Measurements from ENCODE around the gene IL1RAPL2.
"Not testable (repeated sequence)": the region's sequence is repeated elsewhere in the genome, so short reads cannot be mapped to it uniquely, and the experiment has no call there.

The IL1RAPL2 gene

GRCh38 chrX:105608745-105609144 lies 1042.7 kb downstream of the IL1RAPL2 start:
- no peak for DNase-seq (ENCODE audit: low read depth in 3 of 3)

- DNase-seq (ENCODE audit: low read depth in 3 of 3): no peak
Observed at GRCh38 chrX:105609530-105609929, 1043.5 kb downstream of the IL1RAPL2 start.

- no peak for DNase-seq (ENCODE audit: low read depth in 3 of 3)
Observed at GRCh38 chrX:105610411-105610810, 1044.4 kb downstream of the IL1RAPL2 start.

GRCh38 chrX:105618393-105619101 lies 1052.5 kb downstream of the IL1RAPL2 start:
- DNase-seq (ENCODE audit: low read depth in 3 of 3): no peak

GRCh38 chrX:105634180-105634579 lies 1068.2 kb downstream of the IL1RAPL2 start:
- DNase-seq (ENCODE audit: low read depth in 3 of 3): no peak

GRCh38 chrX:105635794-105636193 lies 1069.8 kb downstream of the IL1RAPL2 start:
- no peak for DNase-seq (ENCODE audit: low read depth in 3 of 3)

GRCh38 chrX:105636667-105637066 lies 1070.7 kb downstream of the IL1RAPL2 start:
- DNase-seq (ENCODE audit: low read depth in 3 of 3): no peak

GRCh38 chrX:105645667-105646357 lies 1079.8 kb downstream of the IL1RAPL2 start:
- no peak for DNase-seq (ENCODE audit: low read depth in 3 of 3)

GRCh38 chrX:105646592-105647372 lies 1080.8 kb downstream of the IL1RAPL2 start:
- no peak for DNase-seq (ENCODE audit: low read depth in 3 of 3)

- no peak for DNase-seq (ENCODE audit: low read depth in 3 of 3)
Observed at GRCh38 chrX:105647749-105648148, 1081.8 kb downstream of the IL1RAPL2 start.

GRCh38 chrX:105648732-105649131 lies 1082.7 kb downstream of the IL1RAPL2 start:
- no peak for DNase-seq (ENCODE audit: low read depth in 3 of 3)

GRCh38 chrX:105650577-105650976 lies 1084.6 kb downstream of the IL1RAPL2 start:
- no peak for DNase-seq (ENCODE audit: low read depth in 3 of 3)

- no peak for DNase-seq (ENCODE audit: low read depth in 3 of 3)
Observed at GRCh38 chrX:105650986-105651385, 1085.0 kb downstream of the IL1RAPL2 start.

GRCh38 chrX:105653891-105654290 lies 1087.9 kb downstream of the IL1RAPL2 start:
- no peak for DNase-seq (ENCODE audit: low read depth in 3 of 3)

GRCh38 chrX:105658136-105658535 lies 1092.1 kb downstream of the IL1RAPL2 start:
- DNase-seq (ENCODE audit: low read depth in 3 of 3): no peak

GRCh38 chrX:105662248-105662647 lies 1096.2 kb downstream of the IL1RAPL2 start:
- DNase-seq (ENCODE audit: low read depth in 3 of 3): no peak

- no peak for DNase-seq (ENCODE audit: low read depth in 3 of 3)
Observed at GRCh38 chrX:105664243-105664642, 1098.2 kb downstream of the IL1RAPL2 start.

GRCh38 chrX:105684288-105684687 lies 1118.3 kb downstream of the IL1RAPL2 start:
- not testable (repeated sequence) for DNase-seq (ENCODE audit: low read depth in 3 of 3)

- no peak for DNase-seq (ENCODE audit: low read depth in 3 of 3)
Observed at GRCh38 chrX:105694839-105695238, 1128.8 kb downstream of the IL1RAPL2 start.

- no peak for DNase-seq (ENCODE audit: low read depth in 3 of 3)
Observed at GRCh38 chrX:105695451-105695850, 1129.5 kb downstream of the IL1RAPL2 start.

- no peak for DNase-seq (ENCODE audit: low read depth in 3 of 3)
Observed at GRCh38 chrX:105696870-105697269, 1130.9 kb downstream of the IL1RAPL2 start.

- DNase-seq (ENCODE audit: low read depth in 3 of 3): no peak
Observed at GRCh38 chrX:105697984-105698781, 1132.2 kb downstream of the IL1RAPL2 start.
